Uterus (tissue), 4 donors: ENCODE measurements around the gene SNAPC4. TPM values are rescaled to one million over a fixed set of nuclear protein-coding genes. Genes with fewer than 3 reads are reported as not detected.

Experiments used
- DNase-seq, 2 donors: peaks; one replicate each; pipeline ENCODE4 v3.0.0-alpha.2; 2019 to 2020
- H3K27ac ChIP-seq, 2 donors: fragments of 200-600 bp; sonication (generic); 1 replicate in 1 of 2; 2 replicates in 1 of 2; pipeline ENCODE4 v1.5.1; 2016 to 2018
- H3K27me3 ChIP-seq, 2 donors: fragments of 200-600 bp; sonication (generic); one replicate each; pipeline ENCODE4 v1.5.1; 2018 to 2019; ENCODE audit warnings: control low read depth in 1 of 2
- H3K36me3 ChIP-seq, 2 donors: fragments of 200-600 bp; sonication (generic); one replicate each; pipeline ENCODE4 v1.5.1; 2019; ENCODE audit warnings: control low read depth in 1 of 2
- H3K4me1 ChIP-seq, 2 donors: fragments of 200-600 bp; sonication (generic); one replicate each; pipeline ENCODE4 v1.5.1; 2018 to 2019; ENCODE audit warnings: control low read depth in 1 of 2
- H3K4me3 ChIP-seq, 2 donors: fragments of 200-600 bp; sonication (generic); 1 replicate in 1 of 2; 2 replicates in 1 of 2; pipeline ENCODE4 v1.5.1; 2018 to 2019; ENCODE audit warnings: mild to moderate bottlenecking in 1 of 2
- H3K9me3 ChIP-seq, 2 donors: fragments of 200-600 bp; sonication (generic); one replicate each; pipeline ENCODE4 v1.5.1; 2019; ENCODE audit warnings: control low read depth in 1 of 2
- CTCF ChIP-seq, 4 experiments: fragments of 200-600 bp in 2 of 4; fragments of 450-650 bp in 2 of 4; sonication (generic) in 2 of 4; IDR thresholded peaks; one replicate each; pipeline ENCODE4 v1.5.1; 2016 to 2019; ENCODE audit warnings: antibody characterized with exemption in 4 of 4, mild to moderate bottlenecking in 2 of 4, moderate library complexity in 1 of 4
- POLR2A ChIP-seq, 2 donors: fragments of 450-650 bp; IDR thresholded peaks; one replicate each; pipeline ENCODE4 v1.6.1; 2016; ENCODE audit warnings: antibody characterized with exemption in 2 of 2, mild to moderate bottlenecking in 1 of 2, moderate library complexity in 1 of 2
- intact Hi-C: fragments of 100-400 bp; cut with DNase I; formaldehyde crosslinking; loops from one replicate; pipeline ENCODE4 v1.15.1; 2023; ENCODE audit warnings: low total_unique reads
- total RNA-seq, 4 donors: library from RNA; depleted of rRNA in 3 of 4; stranded (reverse); fragments of >200 nt in 3 of 4; gene quantifications; one replicate each; pipeline versions ENCODE4 v1.1.0 to v1.2.4, GENCODE V29; 2014 to 2023
- donor health status: DM: yes; HTN: yes; CAD: no.

Gene SNAPC4
- total RNA-seq, 4 donors from 2014 or later = 0.51 to 12.5 (median 7.7) TPM

- H3K9me3 ChIP-seq = no peaks in the 10 kb centered on the region
- no peak for TF ChIP-seq CTCF (IDR thresholded peaks at IDR 0.05)
- TF ChIP-seq POLR2A (IDR thresholded peaks at IDR 0.05) = no peak
- H3K4me3 ChIP-seq = no peak overlapping the region
- intact Hi-C loops = no loop called here
- no peaks in the 10 kb centered on the region for H3K36me3 ChIP-seq
- no peaks in the 10 kb centered on the region for H3K27me3 ChIP-seq
- no peak for DNase-seq
- no peak overlapping the region for H3K27ac ChIP-seq
- H3K4me1 ChIP-seq = no peaks in the 10 kb centered on the region
Observed at GRCh38 chr9:136386018-136386417, 14.0 kb downstream of the SNAPC4 start.

- intact Hi-C loops = no loop called here
- no peaks in the 10 kb centered on the region for H3K9me3 ChIP-seq
- no peak for DNase-seq
- H3K4me1 ChIP-seq = no peaks in the 10 kb centered on the region
- TF ChIP-seq CTCF (IDR thresholded peaks at IDR 0.05) = no peak
- TF ChIP-seq POLR2A (IDR thresholded peaks at IDR 0.05) = no peak
- no peak overlapping the region for H3K4me3 ChIP-seq
- H3K36me3 ChIP-seq = no peaks in the 10 kb centered on the region
- H3K27ac ChIP-seq = no peak overlapping the region
- no peaks in the 10 kb centered on the region for H3K27me3 ChIP-seq
Observed at GRCh38 chr9:136385015-136385414, 15.0 kb downstream of the SNAPC4 start.

DNA sequence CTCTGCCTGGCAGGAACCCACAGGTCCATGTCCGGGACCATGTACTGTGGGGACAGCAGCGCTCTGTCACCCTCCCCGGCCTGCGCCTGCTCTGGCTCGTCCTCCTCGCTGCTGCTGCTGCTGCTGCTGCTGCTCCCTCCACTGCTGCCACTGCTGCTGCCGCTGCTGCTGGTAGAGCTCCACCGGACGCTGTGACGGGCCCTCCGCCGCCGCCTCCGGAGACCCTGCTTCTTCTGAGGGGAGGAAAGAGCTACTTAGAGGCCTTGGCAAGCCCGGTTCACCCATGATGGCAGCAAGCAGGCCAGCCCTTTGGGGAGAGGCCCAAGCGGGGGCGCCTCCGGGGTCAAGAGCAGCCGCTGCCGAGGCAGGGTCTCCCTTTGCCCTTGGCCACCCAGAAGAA lies 16.5 kb downstream of the SNAPC4 start:
- Histone ChIP-seq H3K27ac (no peak overlapping the region), H3K27me3 (no peaks in the 10 kb centered on the region), H3K4me1 (no peaks in the 10 kb centered on the region), H3K4me3 (no peak overlapping the region), H3K36me3 (no peaks in the 10 kb centered on the region), H3K9me3 (no peaks in the 10 kb centered on the region)
- intact Hi-C loops = no loop called here
- DNase-seq = no peak
- no peak for TF ChIP-seq CTCF (IDR thresholded peaks at IDR 0.05)
- TF ChIP-seq POLR2A (IDR thresholded peaks at IDR 0.05) = no peak

- H3K27me3 ChIP-seq = no peaks in the 10 kb centered on the region
- H3K4me3 ChIP-seq = no peak overlapping the region
- TF ChIP-seq CTCF (IDR thresholded peaks at IDR 0.05) = no peak
- no peak for TF ChIP-seq POLR2A (IDR thresholded peaks at IDR 0.05)
- H3K36me3 ChIP-seq = no peaks in the 10 kb centered on the region
- no peaks in the 10 kb centered on the region for H3K4me1 ChIP-seq
- intact Hi-C loops = no loop called here
- H3K27ac ChIP-seq = no peak overlapping the region
- DNase-seq = no peak
- no peaks in the 10 kb centered on the region for H3K9me3 ChIP-seq
Observed at GRCh38 chr9:136381966-136382513, 17.9 kb downstream of the SNAPC4 start.

- intact Hi-C loops = no loop called here
- H3K27ac ChIP-seq = no peak overlapping the region
- H3K9me3 ChIP-seq = no peaks in the 10 kb centered on the region
- H3K4me1 ChIP-seq = no peaks in the 10 kb centered on the region
- no peak for DNase-seq
- no peak overlapping the region for H3K4me3 ChIP-seq
- H3K36me3 ChIP-seq = no peaks in the 10 kb centered on the region
- no peaks in the 10 kb centered on the region for H3K27me3 ChIP-seq
- no peak for TF ChIP-seq POLR2A (IDR thresholded peaks at IDR 0.05)
- no peak for TF ChIP-seq CTCF (IDR thresholded peaks at IDR 0.05)
Observed at GRCh38 chr9:136381311-136381710, 18.7 kb downstream of the SNAPC4 start.
